ENCODE data around the gene HBS1L.

DNA sequence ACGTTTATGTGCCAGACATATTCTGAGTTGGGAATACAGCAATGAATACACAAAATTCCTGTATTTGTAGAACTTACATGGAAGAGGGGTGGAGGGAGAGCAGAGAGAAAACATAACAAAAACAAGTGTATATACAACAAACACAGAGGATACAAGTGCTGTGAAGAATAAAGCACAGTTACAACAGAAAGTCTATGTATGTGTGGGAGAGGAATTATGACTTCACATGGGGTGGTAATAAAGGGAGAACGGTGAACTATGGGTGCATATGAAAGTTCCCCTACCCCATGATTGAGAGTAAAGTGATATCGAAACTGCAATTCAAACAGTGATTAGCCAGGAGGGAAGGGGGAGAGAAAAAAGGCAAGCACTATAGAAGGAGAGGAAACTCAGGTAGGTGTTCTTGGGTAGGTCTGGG is 24.6 kb downstream of the HBS1L start:
- TF ChIP-seq, protein P1, sequence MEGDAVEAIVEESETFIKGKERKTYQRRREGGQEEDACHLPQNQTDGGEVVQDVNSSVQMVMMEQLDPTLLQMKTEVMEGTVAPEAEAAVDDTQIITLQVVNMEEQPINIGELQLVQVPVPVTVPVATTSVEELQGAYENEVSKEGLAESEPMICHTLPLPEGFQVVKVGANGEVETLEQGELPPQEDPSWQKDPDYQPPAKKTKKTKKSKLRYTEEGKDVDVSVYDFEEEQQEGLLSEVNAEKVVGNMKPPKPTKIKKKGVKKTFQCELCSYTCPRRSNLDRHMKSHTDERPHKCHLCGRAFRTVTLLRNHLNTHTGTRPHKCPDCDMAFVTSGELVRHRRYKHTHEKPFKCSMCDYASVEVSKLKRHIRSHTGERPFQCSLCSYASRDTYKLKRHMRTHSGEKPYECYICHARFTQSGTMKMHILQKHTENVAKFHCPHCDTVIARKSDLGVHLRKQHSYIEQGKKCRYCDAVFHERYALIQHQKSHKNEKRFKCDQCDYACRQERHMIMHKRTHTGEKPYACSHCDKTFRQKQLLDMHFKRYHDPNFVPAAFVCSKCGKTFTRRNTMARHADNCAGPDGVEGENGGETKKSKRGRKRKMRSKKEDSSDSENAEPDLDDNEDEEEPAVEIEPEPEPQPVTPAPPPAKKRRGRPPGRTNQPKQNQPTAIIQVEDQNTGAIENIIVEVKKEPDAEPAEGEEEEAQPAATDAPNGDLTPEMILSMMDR (IDR thresholded peaks at IDR 0.05; ENCODE audit: low read depth, low read length, poor library complexity, severe bottlenecking) = no peak
- TF ChIP-seq EZH2phosphoT487 (IDR thresholded peaks at IDR 0.05; ENCODE audit: borderline replicate concordance, low read length) = no peak
